ENCODE data around the gene NFU1.

Gene NFU1

GRCh38 chr2:69469375-69469774, 32.1 kb upstream of the NFU1 start:
- Histone ChIP-seq H3K36me3 (peaks cover 42% of the 10 kb centered on the region), H3K9ac (no peak overlapping the region), H3K27me3 (no peaks in the 10 kb centered on the region), H4K20me1 (no peaks in the 10 kb centered on the region), H3K4me3 (no peak overlapping the region), H3K4me1 (no peaks in the 10 kb centered on the region), H3K9me3 (no peaks in the 10 kb centered on the region), H3K27ac (no peak overlapping the region), H3K4me2 (no peak overlapping the region)
- TF ChIP-seq Cebpa-rat (IDR thresholded peaks at IDR 0.05), result no peak

- Histone ChIP-seq H4K20me1 (no peaks in the 10 kb centered on the region), H3K27ac (no peak overlapping the region), H3K9me3 (peaks cover under 1% of the 10 kb centered on the region; the same call in 1 of the 2 replicates), H3K36me3 (peaks cover 41% of the 10 kb centered on the region), H3K4me2 (no peak overlapping the region), H3K9ac (no peak overlapping the region), H3K27me3 (no peaks in the 10 kb centered on the region), H3K4me1 (no peaks in the 10 kb centered on the region), H3K4me3 (no peak overlapping the region)
- no peak for TF ChIP-seq Cebpa-rat (IDR thresholded peaks at IDR 0.05)
Observed at GRCh38 chr2:69466728-69467127, 29.5 kb upstream of the NFU1 start.

GRCh38 chr2:69465513-69466456, 28.6 kb upstream of the NFU1 start:
- H3K9ac ChIP-seq, result no peak overlapping the region
- TF ChIP-seq Cebpa-rat (IDR thresholded peaks at IDR 0.05), result no peak
- H3K4me1 ChIP-seq, result peaks cover 4% of the 10 kb centered on the region
- H3K4me3 ChIP-seq, result no peak overlapping the region
- peaks cover 36% of the 10 kb centered on the region for H3K36me3 ChIP-seq
- no peak overlapping the region for H3K27ac ChIP-seq
- H4K20me1 ChIP-seq, result no peaks in the 10 kb centered on the region
- H3K9me3 ChIP-seq, result peaks cover 6% of the 10 kb centered on the region; the same call in 1 of the 2 replicates
- no peaks in the 10 kb centered on the region for H3K27me3 ChIP-seq
- no peak overlapping the region for H3K4me2 ChIP-seq

- H3K36me3 ChIP-seq, result peaks cover 36% of the 10 kb centered on the region
- no peaks in the 10 kb centered on the region for H3K27me3 ChIP-seq
- no peak overlapping the region for H3K4me2 ChIP-seq
- peaks cover 16% of the 10 kb centered on the region for H3K4me1 ChIP-seq
- H4K20me1 ChIP-seq, result no peaks in the 10 kb centered on the region
- no peak overlapping the region for H3K4me3 ChIP-seq
- no peak overlapping the region for H3K9ac ChIP-seq
- H3K27ac ChIP-seq, result no peak overlapping the region
- TF ChIP-seq Cebpa-rat (IDR thresholded peaks at IDR 0.05), result no peak
- H3K9me3 ChIP-seq, result peaks cover 6% of the 10 kb centered on the region; the same call in 1 of the 2 replicates
Observed at GRCh38 chr2:69464575-69464974, 27.3 kb upstream of the NFU1 start.

- Histone ChIP-seq H4K20me1 (no peaks in the 10 kb centered on the region), H3K9me3 (peaks cover 6% of the 10 kb centered on the region; the same call in 1 of the 2 replicates), H3K36me3 (peaks cover 36% of the 10 kb centered on the region), H3K9ac (no peak overlapping the region), H3K27ac (no peak overlapping the region), H3K4me1 (peaks cover 23% of the 10 kb centered on the region), H3K4me3 (no peak overlapping the region), H3K4me2 (no peak overlapping the region), H3K27me3 (no peaks in the 10 kb centered on the region)
- no peak for TF ChIP-seq Cebpa-rat (IDR thresholded peaks at IDR 0.05)
Observed at GRCh38 chr2:69462780-69463179, 25.5 kb upstream of the NFU1 start.

- no peak for TF ChIP-seq Cebpa-rat (IDR thresholded peaks at IDR 0.05)
- H3K27ac ChIP-seq, result no peak overlapping the region
- peaks cover 37% of the 10 kb centered on the region for H3K4me1 ChIP-seq
- peaks cover 6% of the 10 kb centered on the region; the same call in 1 of the 2 replicates for H3K9me3 ChIP-seq
- no peak overlapping the region for H3K4me3 ChIP-seq
- no peaks in the 10 kb centered on the region for H3K27me3 ChIP-seq
- no peaks in the 10 kb centered on the region for H4K20me1 ChIP-seq
- H3K4me2 ChIP-seq, result no peak overlapping the region
- no peak overlapping the region for H3K9ac ChIP-seq
- H3K36me3 ChIP-seq, result peaks cover 29% of the 10 kb centered on the region
Observed at GRCh38 chr2:69461404-69461803, 24.2 kb upstream of the NFU1 start.

- H3K9ac ChIP-seq, result no peak overlapping the region
- TF ChIP-seq Cebpa-rat (IDR thresholded peaks at IDR 0.05), result no peak
Observed at GRCh38 chr2:69459936-69460335, 22.7 kb upstream of the NFU1 start.

GRCh38 chr2:69456950-69457445, 19.8 kb upstream of the NFU1 start:
- H3K4me1 ChIP-seq, result peaks cover 47% of the 10 kb centered on the region
- H3K9ac ChIP-seq, result no peak overlapping the region
- H3K27me3 ChIP-seq, result no peaks in the 10 kb centered on the region
- TF ChIP-seq Cebpa-rat (IDR thresholded peaks at IDR 0.05), result no peak
- peak overlapping the region; percentile 31 for H3K4me2 ChIP-seq
- H3K4me3 ChIP-seq, result no peak overlapping the region
- peaks cover 6% of the 10 kb centered on the region; the same call in 1 of the 2 replicates for H3K9me3 ChIP-seq
- no peak overlapping the region for H3K27ac ChIP-seq
- H3K36me3 ChIP-seq, result peaks cover 4% of the 10 kb centered on the region; the same call in 1 of the 2 replicates
- H4K20me1 ChIP-seq, result no peaks in the 10 kb centered on the region

More at GRCh38 chr2:69459936-69460335, 22.7 kb upstream of the NFU1 start:
- H3K4me3 ChIP-seq, result no peak overlapping the region
- no peaks in the 10 kb centered on the region for H4K20me1 ChIP-seq
- no peaks in the 10 kb centered on the region for H3K27me3 ChIP-seq
- peak overlapping the region; percentile 42 for H3K4me2 ChIP-seq
- peaks cover 6% of the 10 kb centered on the region; the same call in 1 of the 2 replicates for H3K9me3 ChIP-seq
- no peak overlapping the region for H3K27ac ChIP-seq
- H3K36me3 ChIP-seq, result peaks cover 14% of the 10 kb centered on the region; the same call in 1 of the 2 replicates
- peaks cover 38% of the 10 kb centered on the region for H3K4me1 ChIP-seq

GRCh38 chr2:69456154-69456553, 18.9 kb upstream of the NFU1 start:
- H3K36me3 ChIP-seq, result no peaks in the 10 kb centered on the region
- no peaks in the 10 kb centered on the region for H3K27me3 ChIP-seq
- H3K9ac ChIP-seq, result no peak overlapping the region
- no peak for TF ChIP-seq Cebpa-rat (IDR thresholded peaks at IDR 0.05)
- H3K27ac ChIP-seq, result no peak overlapping the region
- H3K9me3 ChIP-seq, result no peaks in the 10 kb centered on the region; the same call in 1 of the 2 replicates
- H3K4me3 ChIP-seq, result no peak overlapping the region
- peaks cover 47% of the 10 kb centered on the region for H3K4me1 ChIP-seq
- H3K4me2 ChIP-seq, result no peak overlapping the region
- H4K20me1 ChIP-seq, result no peaks in the 10 kb centered on the region

GRCh38 chr2:69454976-69455375, 17.7 kb upstream of the NFU1 start:
- Histone ChIP-seq H3K9me3 (no peaks in the 10 kb centered on the region), H3K4me2 (no peak overlapping the region), H4K20me1 (no peaks in the 10 kb centered on the region), H3K4me1 (peaks cover 35% of the 10 kb centered on the region), H3K27me3 (no peaks in the 10 kb centered on the region), H3K27ac (no peak overlapping the region), H3K4me3 (no peak overlapping the region), H3K9ac (no peak overlapping the region), H3K36me3 (no peaks in the 10 kb centered on the region)
- TF ChIP-seq Cebpa-rat (IDR thresholded peaks at IDR 0.05), result no peak

Measured in BLaER1 (cell line).